HG02852 (cell line): ENCODE data around the gene ZNF248.
"Not testable (repeated sequence)": the region's sequence is repeated elsewhere in the genome, so short reads cannot be mapped to it uniquely, and the experiment has no call there.

Experiments used
- ATAC-seq: cut with Tn5 transposase; IDR thresholded peaks from one replicate; pipeline ENCODE4 v1.9.1; 2021; ENCODE audit warnings: mild to moderate bottlenecking, moderate library complexity; ENCODE audit not compliant: unreplicated experiment

Gene ZNF248

DNA sequence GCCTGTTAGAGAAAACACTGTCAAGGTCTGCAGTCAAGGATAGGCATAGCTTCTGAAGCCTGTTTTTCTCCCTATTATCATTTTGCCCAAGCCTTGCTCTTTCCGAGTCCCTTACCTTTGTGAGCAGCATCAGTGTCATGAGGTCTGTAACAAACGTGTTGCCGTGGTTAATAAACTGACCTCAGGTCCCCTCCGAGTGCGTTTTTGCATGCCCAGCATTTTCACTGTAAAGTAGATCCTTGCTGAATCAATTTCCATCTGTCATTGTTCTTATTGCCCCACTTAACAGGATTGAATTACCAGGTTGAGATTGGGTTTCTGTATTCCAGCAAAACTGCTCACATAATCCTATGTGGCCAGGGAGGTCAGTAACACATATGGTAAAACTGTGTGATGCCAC, 110.3 kb downstream of the ZNF248 start:
- ATAC-seq: no peak

DNA sequence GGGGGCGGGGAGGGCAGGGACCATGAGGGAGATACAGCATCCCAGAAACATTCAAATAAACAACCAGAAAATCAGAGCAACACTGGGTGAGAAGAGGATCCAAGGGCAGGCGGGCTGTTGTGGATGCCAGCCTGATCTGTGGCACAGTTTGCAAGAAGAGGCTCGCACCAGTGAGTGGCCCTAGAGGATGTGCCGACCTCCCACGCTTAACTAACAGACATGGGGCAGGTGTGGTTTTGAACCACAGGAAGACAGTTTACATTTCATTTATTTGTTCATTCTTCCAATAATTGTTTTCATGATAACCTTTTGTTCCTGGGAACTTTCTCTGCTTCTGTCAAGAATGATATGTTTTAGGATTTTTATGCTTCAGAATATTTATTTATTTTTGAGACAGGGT, 115.6 kb downstream of the ZNF248 start:
- no peak for ATAC-seq

DNA sequence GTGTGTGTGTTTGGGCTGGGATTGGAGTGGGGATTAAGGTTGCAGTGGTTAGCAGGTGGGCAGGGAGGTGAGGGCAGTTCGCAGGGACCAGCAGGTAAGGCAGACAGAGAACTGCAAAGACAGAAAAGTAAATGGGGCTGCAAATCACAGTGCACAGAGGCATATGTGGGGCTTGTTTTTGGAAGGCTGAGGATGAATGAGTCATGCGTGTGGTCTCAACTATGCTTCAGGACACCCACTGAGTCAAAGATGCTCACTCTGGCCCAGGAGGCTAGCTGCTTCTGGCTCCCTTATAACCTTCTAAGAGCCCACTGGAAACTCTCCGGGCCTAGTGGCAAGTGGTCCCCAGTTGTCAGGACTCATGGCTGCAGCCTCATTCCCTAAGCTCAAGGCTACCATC, 118.2 kb downstream of the ZNF248 start:
- no peak for ATAC-seq

DNA sequence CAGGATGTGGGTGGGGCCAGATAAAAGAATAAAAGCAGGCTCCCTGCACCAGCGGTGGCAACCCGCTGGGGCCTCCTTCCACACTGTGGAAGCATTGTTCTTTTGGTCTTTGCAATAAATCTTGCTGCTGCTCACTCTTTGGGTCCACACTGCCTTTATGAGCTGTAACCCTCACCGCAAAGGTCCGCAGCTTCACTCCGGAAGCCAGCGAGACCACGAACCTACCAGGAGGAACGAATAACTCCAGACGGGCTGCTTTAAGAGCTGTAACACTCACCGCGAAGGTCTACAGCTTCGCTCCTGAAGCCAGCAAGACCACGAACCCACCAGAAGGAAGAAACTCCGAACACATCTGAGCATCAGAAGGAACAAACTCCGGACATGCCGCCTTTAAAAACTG, 119.2 kb downstream of the ZNF248 start:
- ATAC-seq: not testable (repeated sequence)

DNA sequence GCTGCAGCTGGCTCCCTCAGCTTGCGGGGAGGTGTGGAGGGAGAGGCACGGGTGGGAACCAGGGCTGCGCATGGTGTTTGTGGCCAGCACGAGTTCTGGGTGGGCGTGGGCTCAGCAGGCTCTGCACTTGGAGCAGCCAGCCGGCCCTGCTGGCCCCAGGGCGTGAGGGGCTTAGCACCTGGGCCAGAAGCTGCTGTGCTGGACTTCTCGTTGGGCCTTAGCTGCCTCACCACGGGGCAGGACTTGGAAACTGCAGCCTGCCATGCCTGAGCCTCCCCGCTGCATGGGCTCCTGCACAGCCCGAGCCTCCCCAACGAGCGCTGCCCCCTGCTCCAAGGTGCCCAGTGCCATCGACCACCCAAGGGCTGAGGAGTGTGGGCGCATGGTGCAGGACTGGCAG, 120.1 kb downstream of the ZNF248 start:
- ATAC-seq: no peak

DNA sequence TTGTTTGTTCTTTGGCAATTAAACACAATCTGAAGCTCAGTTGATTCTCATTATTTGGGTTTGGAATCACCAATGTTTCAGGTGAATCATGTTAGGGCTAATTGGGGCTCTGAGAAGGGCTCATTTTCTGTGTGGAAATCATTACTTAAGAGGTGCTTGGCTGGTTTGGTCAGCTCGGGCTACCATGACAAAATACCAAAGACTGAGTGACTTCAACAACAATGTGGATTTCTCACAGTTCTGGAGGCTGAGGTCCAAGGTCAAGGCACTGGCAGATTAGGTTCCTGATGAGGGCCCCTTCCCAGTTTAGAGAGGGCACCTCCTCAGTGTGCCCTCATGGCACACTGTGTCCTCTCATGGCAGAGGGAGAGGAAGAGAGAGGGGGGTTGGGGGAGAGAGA, 121.3 kb downstream of the ZNF248 start:
- ATAC-seq: no peak

DNA sequence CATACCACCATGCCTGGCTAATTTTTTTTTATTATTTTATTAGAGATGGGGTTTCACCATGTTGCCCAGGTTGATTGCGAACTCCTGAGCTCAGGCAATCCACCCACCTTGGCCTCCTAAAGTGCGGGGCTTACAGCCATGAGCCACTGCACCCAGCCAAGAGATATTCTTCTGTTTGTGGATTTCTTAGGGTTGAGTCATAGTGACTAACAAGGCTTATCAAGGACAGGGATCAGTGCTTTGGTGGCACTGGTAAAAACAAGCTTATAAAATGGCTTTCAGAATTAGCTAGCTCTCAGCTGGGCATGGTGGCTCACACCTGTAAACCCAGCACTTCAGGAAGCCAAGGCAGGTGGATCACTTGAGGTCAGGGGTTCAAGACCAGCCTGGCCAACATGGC, 122.4 kb downstream of the ZNF248 start:
- ATAC-seq: no peak
